HCT116 (cell line): Measurements from ENCODE around the gene BIN2.

ENCODE experiments used
- CEBPB ChIP-seq: IDR thresholded peaks from 2 replicates; pipeline ENCODE4 v1.6.1; 2012; ENCODE audit warnings: low read depth
- CTCF ChIP-seq, 3 experiments: fragments of 200-600 bp in 1 of 3; sonication (generic) in 1 of 3; IDR thresholded peaks in 2 of 3; conservative IDR thresholded peaks in 1 of 3; 2 replicates each; pipeline ENCODE4 v1.5.1; 2012 to 2017; ENCODE audit warnings: low read depth in 2 of 3, low read length in 2 of 3, antibody characterized with exemption in 1 of 3, borderline replicate concordance in 1 of 3, control low read depth in 1 of 3, mild to moderate bottlenecking in 1 of 3, mixed read lengths in 1 of 3, mixed run types in 1 of 3, moderate library complexity in 1 of 3; ENCODE audit not compliant: insufficient read depth in 1 of 3
- EZH2 ChIP-seq: fragments of 200-600 bp; sonication (generic); IDR thresholded peaks from 2 replicates; pipeline ENCODE4 v1.6.1; 2017; ENCODE audit warnings: antibody characterized with exemption, mixed run types
- EZH2phosphoT487 ChIP-seq: fragments of 200-600 bp; IDR thresholded peaks from 2 replicates; pipeline ENCODE4 v1.6.1; 2018; ENCODE audit warnings: antibody characterized with exemption, borderline replicate concordance
- JUND ChIP-seq: IDR thresholded peaks from 2 replicates; pipeline ENCODE4 v1.6.1; 2012
- POLR2A ChIP-seq: IDR thresholded peaks from 2 replicates; pipeline ENCODE4 v1.7.0; 2011; ENCODE audit warnings: borderline replicate concordance; ENCODE audit not compliant: insufficient read depth, insufficient read length; ENCODE audit errors: extremely low read depth
- POLR2AphosphoS5 ChIP-seq: IDR thresholded peaks from 2 replicates; pipeline ENCODE4 v1.6.1; 2011; ENCODE audit warnings: mild to moderate bottlenecking, low read depth, low read length, moderate library complexity
- SIN3A ChIP-seq: IDR thresholded peaks from 2 replicates; pipeline ENCODE4 v1.6.1; 2012; ENCODE audit warnings: low read depth
- YY1 ChIP-seq: IDR thresholded peaks from 2 replicates; pipeline ENCODE4 v1.6.1; 2011; ENCODE audit warnings: low read length, low read depth, moderate library complexity, mild to moderate bottlenecking; ENCODE audit not compliant: insufficient replicate concordance; ENCODE audit errors: extremely low read depth
- ZFX ChIP-seq: fragments of 450-650 bp; IDR thresholded peaks from 2 replicates; pipeline ENCODE4 v1.6.1; 2017
- ZNF274 ChIP-seq: fragments of 200-500 bp; sonication (Bioruptor generic); IDR thresholded peaks from 2 replicates; pipeline ENCODE4 v1.6.1; 2014; ENCODE audit warnings: mild to moderate bottlenecking, low read depth, low read length, inconsistent platforms
- TF ChIP-seq, protein P1 (sequence below): IDR thresholded peaks from 2 replicates; pipeline ENCODE4 v1.6.1; 2012

- TF ChIP-seq POLR2A (no peak), CTCF (IDR thresholded peaks at IDR 0.05 in 2 of 3, conservative IDR thresholded peaks at IDR 0.05 in 1 of 3; ENCODE audit: borderline replicate concordance in 1 of 3, insufficient read depth in 1 of 3, low read depth in 2 of 3, low read length in 2 of 3) (no peak), ZNF274 (no peak), EZH2 (no peak), SIN3A (no peak), POLR2AphosphoS5 (no peak), ZFX (no peak), CEBPB (no peak), YY1 (no peak), JUND (no peak), EZH2phosphoT487 (no peak)
- TF ChIP-seq, protein P1, sequence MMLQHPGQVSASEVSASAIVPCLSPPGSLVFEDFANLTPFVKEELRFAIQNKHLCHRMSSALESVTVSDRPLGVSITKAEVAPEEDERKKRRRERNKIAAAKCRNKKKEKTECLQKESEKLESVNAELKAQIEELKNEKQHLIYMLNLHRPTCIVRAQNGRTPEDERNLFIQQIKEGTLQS: no peak
Observed at GRCh38 chr12:51328587-51328986, 4.6 kb upstream of the BIN2 start.
